ENCODE measurements around the gene EDN2. TPM values are rescaled to one million over a fixed set of nuclear protein-coding genes. Genes with fewer than 3 reads are reported as not detected.

The EDN2 gene
- total and polyA plus RNA-seq, 2 donors (not counting 1 experiment from before 2014, with no cell fraction given): not detected

DNA sequence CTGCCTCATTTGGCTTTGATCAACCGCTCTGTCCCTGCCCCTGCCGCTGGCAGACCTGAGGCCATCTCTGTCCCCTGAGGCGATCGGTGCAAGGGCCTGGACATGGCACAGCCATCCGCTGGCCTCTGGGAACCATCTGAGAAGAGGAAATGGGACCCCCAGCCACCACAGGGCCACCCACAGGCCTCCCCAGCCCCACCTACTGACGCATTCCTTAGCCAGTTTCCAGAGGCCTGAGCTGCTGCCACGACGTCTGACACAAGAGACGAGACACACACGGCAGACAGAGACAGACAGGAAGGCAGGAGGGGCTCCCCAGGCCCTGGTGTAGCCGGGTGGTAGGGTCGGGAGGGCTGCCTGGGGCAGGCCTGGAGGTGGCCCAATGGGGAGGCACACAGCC, 37.3 kb upstream of the EDN2 start:
- Mint-ChIP-seq H3K27ac (no peak overlapping the region), H3K27me3 (no peaks in the 10 kb centered on the region), H3K9me3 (ENCODE audit: insufficient read depth) (no peaks in the 10 kb centered on the region), H3K4me1 (peaks cover 30% of the 10 kb centered on the region), H3K4me3 (no peak overlapping the region)
- DNase-seq: no peak
- Histone ChIP-seq H4K20me1 (ENCODE audit: control insufficient read depth, insufficient read depth, low read length, poor library complexity, severe bottlenecking) (no peaks in the 10 kb centered on the region), H3K9me3 (ENCODE audit: control extremely low read depth in 1 of 3, control insufficient read depth in 2 of 3, insufficient read depth in 1 of 3, low read length in 2 of 3) (no peaks in the 10 kb centered on the region), H3K36me3 (replicated peaks in 1 of 2; ENCODE audit: control extremely low read depth in 1 of 2, control insufficient read depth in 1 of 2, extremely low read depth in 1 of 2, insufficient read depth in 2 of 2, low read length in 1 of 2) (peaks cover 0 to 10% of the 10 kb centered on the region in 2 experiments), H2AFZ (ENCODE audit: insufficient read depth, low read depth, low read length, poor library complexity, severe bottlenecking) (no peak overlapping the region), H3K4me1 (ENCODE audit: control insufficient read depth in 2 of 2, insufficient read depth in 2 of 2, low read length in 2 of 2) (peaks cover 20 to 28% of the 10 kb centered on the region in 2 donors), H3K4me3 (ENCODE audit: control extremely low read depth in 1 of 5, extremely low read depth in 1 of 5, insufficient read depth in 1 of 5, low read depth in 2 of 5, low read length in 4 of 5) (no peak overlapping the region), H3K27ac (ENCODE audit: low read length in 2 of 2) (no peak overlapping the region), H3K79me2 (ENCODE audit: control insufficient read depth, insufficient read depth, low read length) (no peaks in the 10 kb centered on the region), H3K9ac (ENCODE audit: low read length) (no peak overlapping the region), H3K27me3 (replicated peaks in 1 of 4; ENCODE audit: control extremely low read depth in 1 of 4, control insufficient read depth in 3 of 4, insufficient read depth in 4 of 4, low read length in 3 of 4) (no peaks in the 10 kb centered on the region), H3K4me2 (replicated peaks; ENCODE audit: low read depth, low read length, poor library complexity, severe bottlenecking) (no peak overlapping the region)
- CTCF ChIA-PET: no interaction called here
- no peak for ATAC-seq (ENCODE audit: low read depth)
- intact Hi-C loops (cut with micrococcal nuclease): no loop called here
- 95% methylated on average over 11 of the region's 12 CpGs for WGBS (ENCODE audit: insufficient coverage)
- POLR2A ChIA-PET: no interaction called here
- TF ChIP-seq EZH2 (IDR thresholded peaks at IDR 0.05; ENCODE audit: borderline replicate concordance, insufficient read depth, low read depth, low read length, poor library complexity, severe bottlenecking) (no peak), CTCF (IDR thresholded peaks at IDR 0.05) (no peak)

- Histone ChIP-seq H3K4me1 (ENCODE audit: control insufficient read depth in 2 of 2, insufficient read depth in 2 of 2, low read length in 2 of 2) (peaks cover 25 to 34% of the 10 kb centered on the region in 2 donors), H3K36me3 (replicated peaks in 1 of 2; ENCODE audit: control extremely low read depth in 1 of 2, control insufficient read depth in 1 of 2, extremely low read depth in 1 of 2, insufficient read depth in 2 of 2, low read length in 1 of 2) (peaks cover 0 to 10% of the 10 kb centered on the region in 2 experiments), H2AFZ (ENCODE audit: insufficient read depth, low read depth, low read length, poor library complexity, severe bottlenecking) (no peak overlapping the region), H3K9ac (ENCODE audit: low read length) (no peak overlapping the region), H3K9me3 (ENCODE audit: control extremely low read depth in 1 of 3, control insufficient read depth in 2 of 3, insufficient read depth in 1 of 3, low read length in 2 of 3) (no peaks in the 10 kb centered on the region), H4K20me1 (ENCODE audit: control insufficient read depth, insufficient read depth, low read length, poor library complexity, severe bottlenecking) (no peaks in the 10 kb centered on the region), H3K4me3 (ENCODE audit: control extremely low read depth in 1 of 5, extremely low read depth in 1 of 5, insufficient read depth in 1 of 5, low read depth in 2 of 5, low read length in 4 of 5) (no peak overlapping the region), H3K79me2 (ENCODE audit: control insufficient read depth, insufficient read depth, low read length) (no peaks in the 10 kb centered on the region), H3K4me2 (replicated peaks; ENCODE audit: low read depth, low read length, poor library complexity, severe bottlenecking) (no peak overlapping the region), H3K27ac (ENCODE audit: low read length in 2 of 2) (no peak overlapping the region), H3K27me3 (replicated peaks in 1 of 4; ENCODE audit: control extremely low read depth in 1 of 4, control insufficient read depth in 3 of 4, insufficient read depth in 4 of 4, low read length in 3 of 4) (no peaks in the 10 kb centered on the region)
- TF ChIP-seq CTCF (IDR thresholded peaks at IDR 0.05): no peak
- no peak for TF ChIP-seq EZH2 (IDR thresholded peaks at IDR 0.05; ENCODE audit: borderline replicate concordance, insufficient read depth, low read depth, low read length, poor library complexity, severe bottlenecking)
- H3K4me1 Mint-ChIP-seq: peaks cover 35% of the 10 kb centered on the region
- 87% methylated on average over 14 of the region's 15 CpGs for WGBS (ENCODE audit: insufficient coverage)
- H3K27ac Mint-ChIP-seq: peak overlapping the region; percentile 41
- DNase-seq: no peak
- CTCF ChIA-PET: no interaction called here
- intact Hi-C loops (cut with micrococcal nuclease): no loop called here
- no peak for ATAC-seq (ENCODE audit: low read depth)
- no peaks in the 10 kb centered on the region for H3K9me3 Mint-ChIP-seq (ENCODE audit: insufficient read depth)
- POLR2A ChIA-PET: no interaction called here
- no peaks in the 10 kb centered on the region for H3K27me3 Mint-ChIP-seq
- no peak overlapping the region for H3K4me3 Mint-ChIP-seq
Observed at GRCh38 chr1:41520951-41521752, 36.7 kb upstream of the EDN2 start.

Data from B cell (primary cell).